CD1c-positive myeloid dendritic cell (primary cell): ENCODE measurements around the gene OR5B2.
"Not testable (repeated sequence)": the region's sequence is repeated elsewhere in the genome, so short reads cannot be mapped to it uniquely, and the experiment has no call there.

Experiments used
- DNase-seq: peaks from one replicate; pipeline ENCODE4 v3.0.0-alpha.2; 2016; ENCODE audit errors: extremely low spot score

OR5B2 gene

GRCh38 chr11:58428021-58428420 lies at the start of gene OR5B2:
TSS of gene OR5B2 (minus strand) at chr11:58428121. CDS start at chr11:58423261, 4,860 bp downstream.
- no peak for DNase-seq

GRCh38 chr11:58471892-58472291 lies 44.0 kb upstream of the OR5B2 start:
- no peak for DNase-seq

GRCh38 chr11:58466293-58466692 lies 38.4 kb upstream of the OR5B2 start:
- no peak for DNase-seq

- DNase-seq: no peak
Measured at GRCh38 chr11:58465690-58466089, 37.8 kb upstream of the OR5B2 start.

GRCh38 chr11:58451585-58451984 lies 23.7 kb upstream of the OR5B2 start:
- DNase-seq: no peak

GRCh38 chr11:58446294-58446693 lies 18.4 kb upstream of the OR5B2 start:
- no peak for DNase-seq

GRCh38 chr11:58444300-58444699 lies 16.4 kb upstream of the OR5B2 start:
- DNase-seq: no peak

GRCh38 chr11:58442136-58442535 lies 14.2 kb upstream of the OR5B2 start, which contains the start of gene OR5B12:
TSS of gene OR5B12 (minus strand) at chr11:58442236. CDS start at chr11:58440151, 2,085 bp downstream.
- no peak for DNase-seq

GRCh38 chr11:58438486-58438885 lies 10.6 kb upstream of the OR5B2 start:
- no peak for DNase-seq

GRCh38 chr11:58434217-58434616 lies 6.3 kb upstream of the OR5B2 start:
- no peak for DNase-seq

- DNase-seq: no peak
Measured at GRCh38 chr11:58433638-58434203, 5.8 kb upstream of the OR5B2 start.

GRCh38 chr11:58429273-58429672 lies 1.4 kb upstream of the OR5B2 start:
- DNase-seq: no peak

GRCh38 chr11:58406774-58407173 lies 21.1 kb downstream of the OR5B2 start, which contains the start of gene OR5B3:
TSS of gene OR5B3 (minus strand) at chr11:58406874. CDS start at chr11:58403409, 3,465 bp downstream.
- DNase-seq: no peak

GRCh38 chr11:58399622-58400021 lies 28.3 kb downstream of the OR5B2 start:
- not testable (repeated sequence) for DNase-seq

- no peak for DNase-seq
Measured at GRCh38 chr11:58395581-58395980, 32.3 kb downstream of the OR5B2 start.

- DNase-seq: no peak
Measured at GRCh38 chr11:58394195-58394594, 33.7 kb downstream of the OR5B2 start.

GRCh38 chr11:58392746-58393145 lies 35.2 kb downstream of the OR5B2 start:
- DNase-seq: no peak

GRCh38 chr11:58391879-58392278 lies 36.0 kb downstream of the OR5B2 start:
- no peak for DNase-seq

- no peak for DNase-seq
Measured at GRCh38 chr11:58390551-58391063, 37.3 kb downstream of the OR5B2 start.
